Non-pigmented ciliary epithelial cell (primary cell): ENCODE data around the gene GRIN3B.

Experiments
- DNase-seq: peaks from one replicate; pipeline ENCODE4 v3.0.0-alpha.2; 2010; ENCODE audit warnings: low read depth

The GRIN3B gene

GRCh38 chr19:991174-991931, 8.9 kb upstream of the GRIN3B start:
- DNase-seq: no peak

- no peak for DNase-seq
These were observed 8.1 kb upstream of the GRIN3B start for GRCh38 chr19:991932-992669.

- DNase-seq: no peak
These were observed 7.6 kb upstream of the GRIN3B start for GRCh38 chr19:992670-993055.

- no peak for DNase-seq
These were observed 6.8 kb upstream of the GRIN3B start for GRCh38 chr19:993361-993830.

GRCh38 chr19:993831-994393, 6.3 kb upstream of the GRIN3B start:
- no peak for DNase-seq

- DNase-seq: no peak
These were observed 5.7 kb upstream of the GRIN3B start for GRCh38 chr19:994516-994915.

- no peak for DNase-seq
These were observed 5.0 kb upstream of the GRIN3B start for GRCh38 chr19:995051-995827.

- no peak for DNase-seq
These were observed 4.0 kb upstream of the GRIN3B start for GRCh38 chr19:996051-996838.

GRCh38 chr19:998064-998463, 2.2 kb upstream of the GRIN3B start:
- no peak for DNase-seq

GRCh38 chr19:999379-999719, 870 bp upstream of the GRIN3B start:
- no peak for DNase-seq

- DNase-seq: no peak
These were observed 645 bp downstream of the GRIN3B start for GRCh38 chr19:1000591-1001537.

GRCh38 chr19:1001538-1002166, 1.4 kb downstream of the GRIN3B start:
- DNase-seq: no peak

- no peak for DNase-seq
These were observed 2.4 kb downstream of the GRIN3B start for GRCh38 chr19:1002600-1002999.

- no peak for DNase-seq
These were observed 3.1 kb downstream of the GRIN3B start for GRCh38 chr19:1003283-1003682.

- no peak for DNase-seq
These were observed 4.1 kb downstream of the GRIN3B start for GRCh38 chr19:1004204-1004802.

- no peak for DNase-seq
These were observed 4.8 kb downstream of the GRIN3B start for GRCh38 chr19:1004803-1005664.

GRCh38 chr19:1006711-1007398, 6.6 kb downstream of the GRIN3B start:
- DNase-seq: no peak
